Stimulated activated CD8-positive, alpha-beta memory T cell treated with anti-CD3 and anti-CD28 coated beads, Interleukin-7, amount 100 ng/mL, for 48 hours (primary cell): Measurements from ENCODE around the gene CYP21A2.
"Not testable (repeated sequence)": the region's sequence is repeated elsewhere in the genome, so short reads cannot be mapped to it uniquely, and the experiment has no call there.

Experiments used
- DNase-seq, 2 donors: peaks; one replicate each; pipeline ENCODE4 v3.0.0-alpha.2; 2020; ENCODE audit warnings: low read depth in 1 of 2; ENCODE audit errors: extremely low read depth in 1 of 2

CYP21A2 gene

GRCh38 chr6:32029553-32029952, 8.7 kb upstream of the CYP21A2 start:
- DNase-seq, result not testable (repeated sequence)

- not testable (repeated sequence) for DNase-seq
These were observed 2.8 kb upstream of the CYP21A2 start for GRCh38 chr6:32035283-32036013.

- DNase-seq, result not testable (repeated sequence)
These were observed 1.1 kb upstream of the CYP21A2 start for GRCh38 chr6:32037136-32037535.

- DNase-seq, result not testable (repeated sequence)
These were observed 663 bp downstream of the CYP21A2 start for GRCh38 chr6:32038878-32039277.

- DNase-seq, result not testable (repeated sequence)
These were observed 1.4 kb downstream of the CYP21A2 start for GRCh38 chr6:32039321-32040274.

GRCh38 chr6:32040299-32041049, 2.3 kb downstream of the CYP21A2 start:
- DNase-seq, result not testable (repeated sequence)

GRCh38 chr6:32041050-32041321, 2.8 kb downstream of the CYP21A2 start:
- not testable (repeated sequence) for DNase-seq

- DNase-seq, result not testable (repeated sequence)
These were observed 3.2 kb downstream of the CYP21A2 start for GRCh38 chr6:32041385-32041784.

- not testable (repeated sequence) for DNase-seq
These were observed 4.1 kb downstream of the CYP21A2 start for GRCh38 chr6:32042276-32042675.

- not testable (repeated sequence) for DNase-seq
These were observed 5.6 kb downstream of the CYP21A2 start for GRCh38 chr6:32043589-32044380.

GRCh38 chr6:32044916-32045315, 6.7 kb downstream of the CYP21A2 start:
- not testable (repeated sequence) for DNase-seq

- no peak for DNase-seq
These were observed 7.7 kb downstream of the CYP21A2 start for GRCh38 chr6:32045811-32046449.

GRCh38 chr6:32046450-32047083, 8.4 kb downstream of the CYP21A2 start:
- no peak for DNase-seq

GRCh38 chr6:32047084-32047478, 8.9 kb downstream of the CYP21A2 start:
- DNase-seq, result no peak

GRCh38 chr6:32047539-32047854, 9.3 kb downstream of the CYP21A2 start:
- no peak for DNase-seq

- peak; percentile 21 to 25 for DNase-seq
These were observed 9.9 kb downstream of the CYP21A2 start for GRCh38 chr6:32047855-32048766.

GRCh38 chr6:32049149-32049548, 10.9 kb downstream of the CYP21A2 start:
- not testable (repeated sequence) for DNase-seq

- not testable (repeated sequence) for DNase-seq
These were observed 11.5 kb downstream of the CYP21A2 start for GRCh38 chr6:32049736-32050135.

GRCh38 chr6:32050562-32050961, 12.3 kb downstream of the CYP21A2 start:
- DNase-seq, result no peak
